Right cardiac atrium (tissue), 5 donors: ENCODE results near the gene CCDC116. TPM values are rescaled to one million over a fixed set of nuclear protein-coding genes. Genes with fewer than 3 reads are reported as not detected.
A peak's percentile ranks its signal among the peaks of the same experiment; 100 is the strongest.

Experiments used
- ATAC-seq, 2 donors: fragments of 200-7000 bp; cut with Tn5 transposase; one replicate each; pipeline versions ENCODE4 v1.8.0 to v1.9.1; 2020; ENCODE audit warnings: moderate library complexity in 2 of 2, mild to moderate bottlenecking in 1 of 2
- DNase-seq, 3 donors: peaks; one replicate each; pipeline ENCODE4 v3.0.0-alpha.2; 2020
- H3K27ac ChIP-seq: one replicate; pipeline ENCODE4 v1.5.1; 2013; ENCODE audit warnings: mild to moderate bottlenecking, low read length, control low read depth, moderate library complexity
- H3K27me3 ChIP-seq: one replicate; pipeline ENCODE4 v1.6.1; 2013; ENCODE audit not compliant: control insufficient read depth, insufficient read depth
- H3K4me1 ChIP-seq: one replicate; pipeline ENCODE4 v1.6.1; 2013; ENCODE audit warnings: low read length; ENCODE audit not compliant: control insufficient read depth, insufficient read depth
- H3K4me3 ChIP-seq: one replicate; pipeline ENCODE4 v1.5.1; 2013; ENCODE audit warnings: low read length, control low read depth
- H3K9me3 ChIP-seq: one replicate; pipeline ENCODE4 v1.6.1; 2013; ENCODE audit warnings: low read length; ENCODE audit not compliant: control insufficient read depth
- WGBS: extraction: QIAGEN DNeasy Blood & Tissue Kit; methylation state at CpG from one replicate; pipeline ENCODE4 v1.1.7; 2013; 5-methylcytosine and 5-hydroxymethylcytosine counted together
- intact Hi-C, 4 donors: fragments of 100-400 bp; cut with DNase I; formaldehyde crosslinking; loops; one replicate each; pipeline versions ENCODE4 v1.11.0 to v1.14.0; 2022 to 2023
- long read RNA-seq, 4 donors: library from polyadenylated mRNA; unstranded; transcript quantifications; one replicate each; pipeline ENCODE4 v2.0.0, GENCODE V29; 2020 to 2021
- polyA plus RNA-seq: library from polyadenylated mRNA; stranded (reverse); fragments of 200-250 nt; gene quantifications from one replicate; pipeline ENCODE4 v1.2.3, GENCODE V29; 2013
- total RNA-seq, 4 donors: library from RNA; stranded (reverse); fragmentation: NEBNext Ultra II Directional; extraction: Animal tissue kit (Norgen Biotek cat#: 25700); gene quantifications; one replicate each; pipeline ENCODE4 v1.2.1, GENCODE V29; 2021
- donor health status: healthy with polysubstance abuse.
- donor health status: DM: no; HTN: yes; CAD: no.
- donor health status: DM: no; HTN: no; CAD: no.
- donor health status: DM: no; HTN: yes; CAD: no; lungs with severe emphysema.
- donor health status: DM: yes; HTN: yes; CAD: no.

Gene CCDC116, protein sequence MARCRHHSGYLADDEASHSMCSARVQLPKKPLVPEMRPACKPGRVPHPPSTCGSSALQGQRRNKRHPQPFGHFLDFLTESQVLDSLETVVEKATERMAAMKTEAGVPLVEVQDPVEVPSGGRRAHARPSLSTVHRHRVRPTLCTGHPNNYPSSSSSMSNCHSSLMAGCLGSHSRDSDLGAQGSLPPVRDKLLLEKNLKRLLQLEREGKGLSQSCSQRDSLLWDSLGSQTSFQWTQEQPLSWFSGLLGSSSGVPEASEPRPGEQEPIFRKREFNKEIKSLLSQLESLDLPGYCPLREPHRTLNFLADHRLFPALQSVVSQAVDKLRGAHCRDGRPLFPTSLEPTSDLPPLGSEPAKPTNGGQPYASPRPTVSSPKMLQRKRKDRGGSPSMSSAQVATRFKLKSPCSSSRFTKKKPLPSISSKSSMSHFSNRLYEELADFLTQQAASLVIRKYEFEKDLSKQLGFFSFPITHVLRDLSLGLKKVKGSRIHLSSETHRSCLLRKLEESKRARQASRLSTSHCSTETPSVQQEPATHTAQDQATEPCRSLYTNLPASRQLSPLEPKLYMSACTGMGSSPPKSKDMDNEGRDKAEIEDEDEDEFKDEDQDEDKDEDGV
- total RNA-seq (under 1 TPM in 2 of 4 donors, not detected in 2; 0.34 TPM), polyA plus RNA-seq (0.29 TPM)
- long read RNA-seq, donor 1 = 0 reads
- long read RNA-seq, donor 2 = 0 reads
- long read RNA-seq, donor 3 = 0 reads
- long read RNA-seq, donor 4 = 0 reads

DNA sequence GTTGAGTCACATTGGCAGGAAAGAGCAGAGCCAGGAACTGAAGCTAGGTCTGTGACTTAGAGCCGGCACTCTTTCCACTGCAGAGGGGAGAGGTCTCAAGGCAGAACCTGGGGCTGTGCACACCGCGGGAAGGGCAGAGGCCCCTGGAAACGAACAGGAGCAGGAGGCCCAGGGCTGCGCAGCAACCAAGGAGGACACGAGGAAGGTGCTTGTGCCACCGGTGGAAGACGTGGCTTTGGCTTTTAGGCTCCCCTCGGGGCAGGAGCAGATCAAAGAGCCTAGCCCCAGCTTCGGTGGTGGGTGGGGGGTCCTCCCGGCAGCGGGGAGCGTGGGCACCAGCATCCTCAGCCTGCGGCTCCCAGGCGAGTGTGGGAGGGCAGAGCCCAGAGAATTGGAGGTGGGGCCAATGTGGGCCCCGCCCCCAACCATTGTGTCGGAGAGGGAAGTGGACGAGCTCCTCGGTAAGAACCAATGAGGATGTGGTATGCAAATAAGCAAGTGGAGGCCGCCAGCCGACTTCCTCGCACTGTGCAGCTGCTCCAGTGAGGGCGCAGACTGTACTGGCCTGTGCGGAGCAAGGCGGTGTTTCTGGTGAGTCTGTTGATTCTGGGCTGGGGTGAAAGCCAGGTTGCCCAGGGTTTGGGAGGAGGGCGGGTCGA is at the start of gene CCDC116:
CCDC116 (plus strand) TSS at position 524 of the 659 bp plus-strand sequence. CDS start 422 bp downstream, outside the sequence.
- no peak within 1 kb of the TSS for H3K27ac ChIP-seq
- H3K4me1 ChIP-seq = peaks cover 5% of the 10 kb centered on the region
- no peaks in the 10 kb centered on the region for H3K9me3 ChIP-seq
- DNase-seq (peak in 2 of 3 donors; percentile 66 to 74), ATAC-seq (no peak)
- WGBS = 85% methylated on average over 27 of the region's 27 CpGs
- no peak within 1 kb of the TSS for H3K4me3 ChIP-seq
- intact Hi-C loops = no loop called here
- H3K27me3 ChIP-seq = no peaks in the 10 kb centered on the region

DNA sequence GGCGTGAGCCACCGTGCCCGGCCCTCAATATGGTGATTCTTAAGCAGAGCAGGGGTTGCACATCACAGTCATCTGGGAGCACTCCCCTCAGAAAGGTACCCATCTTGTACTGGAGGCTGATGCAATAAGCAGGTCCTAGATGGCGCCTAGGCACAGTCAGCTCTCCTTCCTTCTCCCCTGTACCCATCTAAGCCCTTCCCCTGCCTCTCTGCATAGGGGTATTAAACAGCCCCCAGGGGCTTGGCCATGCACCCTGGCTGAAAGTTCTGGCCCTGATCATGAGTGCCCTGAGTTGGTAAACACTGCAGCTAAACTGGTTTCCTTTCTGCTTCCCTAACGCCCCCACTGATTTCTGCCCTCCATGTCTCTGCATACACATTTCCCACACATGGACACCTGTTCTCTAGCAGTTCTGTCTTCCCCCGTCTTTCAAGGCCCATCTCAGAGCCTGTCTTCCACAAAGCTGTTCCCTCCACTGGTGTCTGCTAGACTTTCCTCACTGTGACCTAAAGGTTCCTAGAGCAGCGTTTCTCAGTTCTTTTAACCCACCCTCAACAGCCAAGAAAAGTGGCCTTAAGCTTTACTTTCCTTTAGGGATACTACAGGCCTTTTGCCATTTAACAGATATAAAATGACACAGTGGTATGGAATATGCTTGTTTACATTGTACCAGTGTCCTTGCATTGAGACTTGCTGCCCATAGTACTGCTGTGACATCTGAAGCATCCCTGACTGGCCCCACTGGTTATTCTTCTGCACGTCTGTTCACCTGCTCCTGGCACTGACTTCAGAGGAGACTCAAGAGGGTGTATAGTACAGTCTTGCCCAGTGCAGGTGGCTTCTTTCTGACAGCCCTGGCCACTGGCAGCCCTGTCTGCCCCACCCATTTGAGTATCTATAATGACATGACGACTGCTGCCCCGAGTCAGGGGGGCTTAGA is 49.5 kb upstream of the CCDC116 start:
- Histone ChIP-seq H3K4me3 (no peak overlapping the region), H3K9me3 (no peaks in the 10 kb centered on the region), H3K27me3 (no peaks in the 10 kb centered on the region), H3K4me1 (peaks cover 14% of the 10 kb centered on the region), H3K27ac (no peak overlapping the region)
- intact Hi-C loops = no loop called here
- ATAC-seq (no peak), DNase-seq (no peak)
- 69% methylated on average over 10 of the region's 10 CpGs for WGBS

DNA sequence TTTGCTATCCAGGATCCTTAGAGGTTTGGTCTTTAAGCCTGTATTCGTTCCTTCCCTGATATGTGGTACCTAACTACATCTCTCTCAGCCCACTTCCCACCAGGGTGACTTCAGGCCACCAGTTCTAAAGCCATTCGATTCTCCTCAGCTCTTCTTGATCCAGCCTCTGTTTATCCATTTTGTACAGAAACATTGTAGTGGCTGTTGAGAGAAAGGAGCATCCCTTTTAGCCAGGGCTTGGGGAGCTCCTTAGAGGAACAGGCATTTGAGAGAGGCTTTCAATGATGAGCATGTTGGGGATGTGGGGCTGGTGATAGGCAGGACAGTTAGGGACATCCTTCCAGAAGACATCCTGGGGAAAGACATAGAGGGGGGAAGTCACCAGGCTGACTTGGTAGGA is 47.2 kb upstream of the CCDC116 start:
- Histone ChIP-seq H3K9me3 (no peaks in the 10 kb centered on the region), H3K27ac (no peak overlapping the region), H3K27me3 (no peaks in the 10 kb centered on the region), H3K4me1 (peaks cover 11% of the 10 kb centered on the region), H3K4me3 (no peak overlapping the region)
- 73% methylated on average over 2 of the region's 2 CpGs for WGBS
- DNase-seq (no peak), ATAC-seq (no peak)
- intact Hi-C loops = no loop called here

DNA sequence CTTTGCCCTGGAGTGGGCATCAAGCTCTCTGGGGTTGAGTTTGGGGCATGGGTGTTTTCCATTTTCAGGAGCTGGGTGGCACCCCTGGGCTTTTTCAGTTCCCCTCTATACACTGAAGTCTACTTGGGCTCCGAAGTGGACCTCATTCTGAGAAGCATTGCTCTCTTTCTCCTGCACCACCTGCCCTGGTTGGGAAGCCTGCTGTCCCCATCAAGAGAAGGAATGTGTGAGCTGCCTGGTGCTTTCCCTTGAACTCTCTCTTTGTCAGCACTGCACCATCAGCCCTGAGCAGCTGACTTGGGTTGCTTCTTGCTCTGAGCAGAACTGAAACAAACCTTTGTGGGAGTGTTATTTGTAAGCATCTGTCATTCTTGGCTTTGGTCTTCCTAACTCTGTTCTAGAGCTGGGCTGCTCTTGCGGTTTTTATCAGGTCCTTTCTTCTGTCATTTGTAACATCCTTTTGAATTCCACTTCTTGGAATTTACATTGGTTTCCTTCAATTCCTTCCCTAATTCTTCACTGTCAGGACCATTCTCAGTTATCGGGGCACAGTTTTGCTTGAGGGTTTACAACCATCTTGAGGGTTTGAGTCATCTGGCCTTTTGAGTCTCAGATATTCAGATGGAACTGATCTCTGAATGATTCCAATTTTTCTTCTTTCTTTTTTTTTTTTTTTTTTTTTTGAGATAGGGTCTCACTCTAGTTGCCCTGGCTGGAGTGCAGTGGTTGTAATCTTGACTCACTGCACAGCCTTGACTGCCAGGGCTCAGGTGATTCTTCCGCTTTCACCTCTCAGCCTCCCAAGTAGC is 44.6 kb upstream of the CCDC116 start:
- H3K4me1 ChIP-seq = peaks cover 22% of the 10 kb centered on the region
- ATAC-seq (no peak), DNase-seq (no peak)
- no peak overlapping the region for H3K4me3 ChIP-seq
- 63% methylated on average over 4 of the region's 4 CpGs for WGBS
- intact Hi-C loops = no loop called here
- no peaks in the 10 kb centered on the region for H3K27me3 ChIP-seq
- H3K9me3 ChIP-seq = no peaks in the 10 kb centered on the region
- H3K27ac ChIP-seq = no peak overlapping the region

DNA sequence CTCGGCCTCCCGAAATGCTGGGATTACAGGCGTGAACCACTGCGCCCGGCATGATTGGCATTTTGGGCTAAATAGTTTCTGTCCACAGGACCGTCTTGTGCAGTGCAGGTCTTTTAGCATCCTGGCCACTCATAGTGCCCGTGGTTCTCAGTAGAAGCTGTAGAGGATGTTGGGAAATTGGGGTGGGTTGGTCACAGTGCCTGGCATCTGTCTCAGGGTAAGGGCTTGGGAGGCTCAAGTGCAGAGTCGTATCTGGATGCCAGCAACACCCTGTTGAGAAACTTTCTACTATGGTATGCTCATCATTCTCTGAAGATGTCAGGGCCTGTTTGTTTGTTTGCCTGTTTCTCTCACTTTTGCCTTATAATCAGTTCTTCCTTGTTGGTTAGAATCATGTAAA is 43.2 kb upstream of the CCDC116 start:
- WGBS = 87% methylated on average over 8 of the region's 8 CpGs
- peaks cover 19% of the 10 kb centered on the region for H3K4me1 ChIP-seq
- no peak overlapping the region for H3K4me3 ChIP-seq
- ATAC-seq (no peak), DNase-seq (no peak)
- H3K27me3 ChIP-seq = no peaks in the 10 kb centered on the region
- no peak overlapping the region for H3K27ac ChIP-seq
- intact Hi-C loops = no loop called here
- H3K9me3 ChIP-seq = no peaks in the 10 kb centered on the region

DNA sequence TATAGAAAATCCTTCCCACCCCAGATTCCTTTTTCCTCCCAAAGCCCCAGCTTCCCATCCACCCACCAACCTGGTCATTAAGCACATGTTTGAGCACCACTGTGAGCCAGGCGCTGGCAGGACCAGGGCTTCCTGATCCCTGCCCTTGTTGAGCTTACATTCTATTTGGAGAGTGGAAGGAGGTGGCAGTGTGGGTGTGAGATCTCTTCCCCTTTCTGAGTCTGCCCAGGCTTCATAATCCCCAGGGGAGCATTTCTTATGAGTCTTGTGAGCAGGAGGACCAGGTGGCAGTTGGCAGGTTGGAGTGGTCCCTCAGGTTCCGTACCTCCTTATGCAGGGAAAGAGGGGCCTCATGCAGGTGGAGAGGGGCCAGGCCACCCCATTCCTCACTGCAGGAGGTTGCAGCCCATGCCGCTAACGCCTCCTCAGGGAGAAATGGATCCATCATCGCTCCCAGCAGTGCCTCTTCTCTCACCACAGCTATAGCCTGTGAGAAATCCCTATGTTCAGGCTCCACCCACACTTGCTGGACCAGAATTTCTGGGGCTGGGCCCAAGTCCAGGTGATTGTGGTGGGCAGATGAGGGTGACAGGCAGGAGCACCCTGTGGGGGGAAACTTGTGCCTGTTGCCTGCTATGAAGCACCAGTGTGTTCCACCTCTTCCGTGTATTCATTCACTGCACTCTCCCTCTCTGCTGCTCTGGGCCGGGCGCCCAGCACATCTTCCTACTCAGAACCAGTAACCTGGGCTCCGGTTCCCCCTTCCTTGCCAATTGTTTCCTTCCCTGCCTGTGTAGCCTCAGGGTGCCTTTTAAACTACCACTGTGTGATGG is 41.5 kb upstream of the CCDC116 start:
- WGBS = 77% methylated on average over 9 of the region's 9 CpGs
- H3K27ac ChIP-seq = no peak overlapping the region
- intact Hi-C loops = no loop called here
- DNase-seq (no peak), ATAC-seq (no peak)
- H3K9me3 ChIP-seq = no peaks in the 10 kb centered on the region
- peaks cover 19% of the 10 kb centered on the region for H3K4me1 ChIP-seq
- H3K4me3 ChIP-seq = no peak overlapping the region
- H3K27me3 ChIP-seq = no peaks in the 10 kb centered on the region

DNA sequence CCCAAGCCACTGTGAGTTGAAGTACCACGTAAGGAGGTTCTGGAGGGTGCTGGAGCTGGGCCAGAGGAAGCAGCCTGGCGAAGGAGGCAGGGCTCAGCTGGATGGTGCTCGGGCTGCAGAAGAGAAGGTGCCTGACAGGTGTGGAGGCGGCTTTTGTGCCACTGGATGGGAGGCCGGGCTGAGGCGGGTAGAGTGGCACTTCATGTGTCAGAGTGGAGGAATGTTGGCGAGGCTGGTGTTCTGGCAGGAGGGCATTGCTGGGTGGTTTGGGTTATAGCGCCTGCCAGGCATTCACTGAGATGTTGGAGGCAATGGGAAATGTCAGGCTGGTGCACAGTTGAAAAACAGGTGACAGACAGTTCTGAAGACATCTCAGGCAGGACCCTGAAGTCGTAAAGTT is 40.9 kb upstream of the CCDC116 start:
- 63% methylated on average over 9 of the region's 9 CpGs for WGBS
- Histone ChIP-seq H3K4me3 (no peak overlapping the region), H3K9me3 (no peaks in the 10 kb centered on the region), H3K27me3 (no peaks in the 10 kb centered on the region), H3K4me1 (peaks cover 19% of the 10 kb centered on the region), H3K27ac (no peak overlapping the region)
- intact Hi-C loops = no loop called here
- peak in 2 of 3 donors; percentile 65 to 66 for DNase-seq
- peak; percentile 42 to 55 for ATAC-seq

DNA sequence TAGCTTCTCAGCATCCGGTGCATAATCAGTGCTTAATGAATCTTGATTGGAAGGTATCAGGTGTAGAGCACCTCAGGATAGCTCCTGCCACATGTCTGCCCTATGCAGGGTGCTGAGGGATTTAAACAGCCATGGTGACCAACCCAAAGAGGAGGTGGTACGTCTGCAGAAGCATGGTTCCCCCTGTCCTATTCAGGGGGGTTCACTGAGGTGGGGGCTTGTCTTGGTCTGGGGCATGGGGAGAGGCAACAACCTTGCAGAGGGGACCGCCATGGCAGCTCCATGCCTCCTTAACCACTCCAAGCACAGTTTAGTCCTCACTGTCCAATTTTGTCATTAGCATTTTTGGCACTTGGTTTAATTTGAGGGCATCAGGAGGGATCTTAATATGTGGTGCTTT is 40.1 kb upstream of the CCDC116 start:
- DNase-seq (peak in 1 of 3 donors; percentile 38), ATAC-seq (no peak)
- Histone ChIP-seq H3K27ac (no peak overlapping the region), H3K4me3 (no peak overlapping the region), H3K9me3 (no peaks in the 10 kb centered on the region), H3K27me3 (no peaks in the 10 kb centered on the region), H3K4me1 (peaks cover 19% of the 10 kb centered on the region)
- WGBS = 87% methylated on average over 3 of the region's 3 CpGs
- intact Hi-C loops = no loop called here

DNA sequence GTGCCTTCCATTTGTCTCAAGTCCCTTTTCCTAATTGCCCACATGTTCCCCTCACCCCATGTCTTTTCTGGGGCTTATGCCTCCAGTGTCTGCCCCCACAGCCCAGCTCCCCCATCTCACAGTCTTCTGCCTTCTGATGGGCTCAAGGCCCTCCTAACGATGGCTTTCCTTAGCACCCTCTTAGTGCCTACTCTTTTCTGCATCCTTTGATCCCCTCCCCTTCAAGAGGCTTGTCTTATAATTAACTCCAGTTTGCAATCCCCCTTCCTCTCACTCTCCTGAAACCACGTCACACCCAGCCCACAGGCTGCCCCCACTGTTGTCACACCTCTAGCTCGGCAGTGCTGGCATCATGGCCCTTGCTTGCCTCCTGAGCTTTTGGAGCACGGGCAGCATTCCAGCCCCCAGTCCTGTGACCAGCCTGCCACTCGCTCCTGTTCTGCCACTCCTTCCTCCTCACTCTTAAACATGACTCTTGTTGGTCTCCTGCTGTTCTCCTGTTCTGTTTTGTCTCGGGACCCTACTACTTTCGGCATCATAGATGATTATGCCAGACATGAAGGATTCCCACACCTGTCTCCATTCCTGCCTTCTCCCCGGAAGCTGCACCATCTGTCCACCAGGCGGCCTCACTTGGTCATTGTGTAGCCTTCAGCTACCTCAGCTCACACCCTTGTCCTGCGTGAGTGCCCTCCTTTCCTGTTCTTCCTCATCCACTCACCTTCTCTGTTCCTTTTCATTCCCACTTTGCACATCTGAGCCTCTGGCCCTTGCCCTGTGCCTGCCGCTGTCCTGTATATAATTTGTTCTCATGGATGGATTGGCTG is 38.9 kb upstream of the CCDC116 start:
- ATAC-seq (peak; percentile 75), DNase-seq (peak; percentile 66 to 84 (median 81))
- H3K27me3 ChIP-seq = no peaks in the 10 kb centered on the region
- H3K9me3 ChIP-seq = no peaks in the 10 kb centered on the region
- peaks cover 11% of the 10 kb centered on the region for H3K4me1 ChIP-seq
- intact Hi-C loops = no loop called here
- WGBS = 61% methylated on average over 11 of the region's 11 CpGs
- no peak overlapping the region for H3K27ac ChIP-seq
- no peak overlapping the region for H3K4me3 ChIP-seq
